ENCODE measurements around the gene SPATA2L. TPM values are rescaled to one million over a fixed set of nuclear protein-coding genes. Genes with fewer than 3 reads are reported as not detected.
A peak's percentile ranks its signal among the peaks of the same experiment; 100 is the strongest.
"Not testable (repeated sequence)": the region's sequence is repeated elsewhere in the genome, so short reads cannot be mapped to it uniquely, and the experiment has no call there.

The SPATA2L gene
- total RNA-seq, 1 donor from 2014 or later: 6.2 TPM

DNA sequence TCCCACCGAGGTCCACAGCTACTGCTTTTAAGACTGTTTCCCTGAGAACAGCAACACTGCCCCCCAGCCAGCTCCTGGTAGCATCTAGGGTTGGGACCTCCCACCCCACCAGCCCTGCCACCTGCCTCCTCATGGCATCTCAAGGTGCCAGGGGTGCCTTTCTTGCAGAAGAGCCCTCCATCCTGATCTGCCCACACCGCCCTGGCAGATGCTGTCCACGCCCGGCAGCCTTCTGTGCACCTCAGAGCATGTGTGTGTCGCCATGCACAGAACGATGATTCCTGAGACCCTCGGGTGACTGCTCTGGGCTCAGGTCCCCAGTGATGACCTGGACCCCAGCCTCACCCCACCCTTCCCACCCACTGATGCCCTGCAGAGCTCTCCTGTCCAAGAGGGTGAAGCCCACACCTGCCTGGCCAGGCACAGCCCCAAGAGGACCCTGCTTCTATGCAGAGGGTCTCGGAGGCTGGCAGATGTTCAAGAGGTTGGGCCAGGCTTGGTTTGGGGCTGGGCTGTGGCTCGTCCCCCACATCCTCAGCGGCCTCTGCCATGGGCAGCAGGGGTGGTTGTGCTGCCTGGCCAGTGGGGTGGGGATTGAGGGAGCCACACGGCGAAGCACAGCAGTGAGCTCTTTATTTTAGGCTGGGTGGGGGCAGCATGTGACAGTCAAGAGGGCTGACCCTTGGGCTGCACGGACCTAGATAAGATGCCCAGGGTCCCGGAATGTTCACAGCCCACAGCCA is 5.2 kb upstream of the SPATA2L start:
- DNase-seq: no peak

DNA sequence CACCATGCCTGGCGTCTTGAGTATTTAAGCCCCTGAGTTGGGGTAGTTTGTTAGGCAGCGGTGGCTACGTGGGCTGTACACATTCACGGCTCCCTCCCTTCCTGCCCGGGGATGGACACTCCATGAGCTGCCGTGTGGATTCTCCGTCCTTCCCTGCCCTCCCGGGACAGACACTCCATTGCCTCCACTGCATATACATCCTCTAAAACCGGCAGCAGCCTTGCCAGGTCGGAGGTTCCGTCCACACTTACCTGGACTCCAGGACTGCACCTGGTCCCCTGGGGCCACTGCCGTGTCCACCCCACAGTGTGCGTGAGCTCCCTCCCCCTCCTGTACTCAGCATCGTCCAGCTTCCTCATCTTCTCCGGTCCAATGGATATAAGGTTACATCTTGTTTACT is 3.5 kb upstream of the SPATA2L start:
- DNase-seq: no peak

DNA sequence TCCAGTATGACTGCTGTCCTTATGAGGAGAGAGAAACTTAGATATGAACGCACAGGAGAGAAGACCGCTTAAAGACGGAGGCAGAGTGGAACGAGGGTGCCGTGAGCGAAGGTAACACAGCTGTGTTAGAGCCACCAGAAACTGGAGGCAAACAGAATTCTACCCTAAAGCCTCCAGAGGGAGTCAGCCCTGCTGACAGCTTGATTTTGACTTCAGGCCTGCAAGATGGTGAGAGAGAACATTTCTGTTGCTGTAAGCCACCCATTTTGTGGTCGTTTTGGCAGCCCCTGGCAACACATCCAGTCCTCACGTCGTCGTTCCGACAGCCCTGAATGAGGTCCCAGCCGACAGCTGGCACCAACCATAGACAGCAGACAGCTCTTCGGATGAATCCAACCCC is 2.8 kb upstream of the SPATA2L start:
- DNase-seq: no peak

GRCh38 chr16:89700649-89701424 is 668 bp downstream of the SPATA2L start:
- DNase-seq: no peak

- peak; percentile 77 for DNase-seq
Measured at GRCh38 chr16:89700100-89700648, 1.3 kb downstream of the SPATA2L start.

- DNase-seq: not testable (repeated sequence)
Measured at GRCh38 chr16:89699629-89700099, 1.8 kb downstream of the SPATA2L start.

DNA sequence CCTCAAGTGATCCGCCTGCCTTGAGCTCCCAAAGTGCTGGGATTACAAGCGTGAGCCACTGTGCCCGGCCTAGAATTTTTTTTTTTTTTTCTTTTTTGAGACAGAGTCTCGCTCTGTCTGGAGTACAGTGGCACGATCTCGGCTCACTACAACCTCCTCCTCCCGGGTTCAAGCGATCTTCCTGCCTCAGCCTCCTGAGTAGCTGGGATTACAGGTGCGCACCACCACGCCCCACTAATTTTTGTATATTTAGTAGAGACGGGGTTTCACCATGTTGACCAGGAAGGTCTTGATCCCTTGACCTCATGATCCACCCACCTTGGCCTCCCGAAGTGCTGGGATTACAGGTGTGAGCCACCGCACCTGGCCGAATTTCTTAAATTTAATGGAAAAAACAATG is 2.8 kb downstream of the SPATA2L start:
- DNase-seq: not testable (repeated sequence)

GRCh38 chr16:89697616-89698331 is 3.7 kb downstream of the SPATA2L start:
- no peak for DNase-seq

DNA sequence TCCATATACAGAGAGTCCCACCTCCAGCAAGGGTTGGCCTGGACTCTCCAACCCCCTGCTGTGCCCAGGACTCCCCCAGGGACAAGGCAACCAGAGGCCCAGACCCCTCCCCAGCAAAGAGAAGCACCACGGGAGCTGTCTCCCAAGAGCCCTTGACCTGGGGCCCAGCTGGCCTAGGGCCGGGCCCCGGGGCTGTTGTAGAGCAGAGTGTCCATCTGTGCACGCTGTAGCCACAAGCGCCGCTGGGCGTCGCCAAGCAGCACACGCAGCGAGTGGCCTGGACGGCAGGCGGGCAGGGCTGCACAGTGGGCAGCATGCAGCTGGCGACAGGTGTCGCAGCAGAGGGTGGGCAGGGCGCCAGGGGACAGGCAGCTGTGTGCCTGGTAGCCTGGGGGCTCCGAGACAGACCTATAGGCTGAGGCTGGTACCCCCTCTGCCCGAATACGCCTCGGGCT is 4.3 kb downstream of the SPATA2L start:
- no peak for DNase-seq

DNA sequence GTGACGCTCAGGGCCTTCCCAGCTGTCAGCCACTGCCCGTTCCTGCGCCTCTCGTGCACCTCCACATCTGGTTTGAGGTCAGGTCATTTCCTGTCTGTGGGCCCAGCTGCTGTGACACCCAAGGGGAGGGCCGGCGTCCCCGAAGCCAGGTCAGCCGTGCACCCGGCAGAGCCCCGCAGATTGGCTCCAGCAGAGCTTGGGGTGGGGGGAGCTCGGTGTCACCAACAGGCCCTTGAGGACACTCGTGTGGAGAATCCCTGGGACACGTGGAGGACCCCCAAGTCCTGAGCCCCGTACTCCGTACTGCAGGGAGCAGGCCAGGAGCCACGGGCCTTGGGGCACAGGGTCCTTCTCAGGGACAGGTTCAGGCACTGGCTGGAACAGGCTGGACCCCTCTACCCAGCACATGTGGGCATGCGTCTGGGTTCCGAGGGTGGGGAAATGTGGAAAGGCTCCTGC is 4.8 kb downstream of the SPATA2L start:
- no peak for DNase-seq

- no peak for DNase-seq
Measured at GRCh38 chr16:89695875-89696669, 5.4 kb downstream of the SPATA2L start.

DNA sequence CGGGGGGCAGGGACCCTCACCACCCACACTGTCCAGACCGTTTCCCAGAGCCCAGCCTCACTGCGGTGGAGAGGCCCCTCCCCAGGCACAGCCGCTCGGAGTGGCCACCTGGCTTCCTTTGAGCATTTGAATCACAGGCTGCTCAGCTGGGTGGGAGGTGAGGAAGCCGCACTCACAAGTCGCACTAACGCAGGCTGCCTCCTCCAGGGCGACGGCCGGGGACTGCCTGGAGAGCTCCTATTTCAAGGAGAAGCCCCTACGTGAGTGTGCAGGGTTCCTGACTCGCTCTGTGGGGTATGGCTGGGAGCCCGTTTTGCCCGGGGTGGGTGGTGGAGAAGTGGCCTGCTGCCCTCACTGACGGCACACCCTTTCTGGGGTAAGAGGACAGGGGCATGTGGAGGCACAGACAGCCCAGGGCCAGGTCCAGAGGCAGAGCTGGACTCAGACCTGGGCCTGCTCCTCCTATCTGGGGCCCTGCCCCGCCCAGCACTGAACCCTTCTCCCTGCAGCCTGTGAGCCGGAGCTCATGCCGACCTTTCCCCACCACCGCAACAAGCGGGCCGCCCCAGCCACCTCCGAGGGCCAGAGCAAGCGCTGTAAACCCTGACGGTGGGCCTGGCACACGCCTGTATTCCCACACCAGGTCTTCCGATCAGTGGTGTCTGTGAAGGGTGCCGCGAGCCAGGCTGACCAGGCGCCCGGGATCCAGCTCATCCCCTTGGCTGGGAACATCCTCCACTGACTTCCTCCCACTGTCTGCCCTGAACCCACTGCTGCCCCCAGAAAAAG is 6.2 kb downstream of the SPATA2L start:
- DNase-seq: no peak

DNA sequence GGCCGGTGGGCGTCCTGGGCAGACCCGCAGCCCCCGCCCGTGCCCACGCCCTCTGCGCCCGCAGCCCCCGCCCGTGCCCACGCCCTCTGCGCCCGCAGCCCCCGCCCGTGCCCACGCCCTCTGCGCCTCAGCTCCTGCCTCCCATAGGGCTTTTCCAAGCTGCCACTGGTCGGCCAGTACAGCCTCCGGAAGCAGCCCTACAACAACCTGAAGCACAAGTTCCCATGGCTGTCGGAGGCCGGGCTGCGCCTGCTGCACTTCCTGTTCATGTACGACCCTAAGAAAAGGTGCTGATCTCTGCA is 6.8 kb downstream of the SPATA2L start:
- not testable (repeated sequence) for DNase-seq

GRCh38 chr16:89693931-89694783 is 7.3 kb downstream of the SPATA2L start:
- no peak for DNase-seq

- DNase-seq: no peak
Measured at GRCh38 chr16:89693289-89693731, 8.2 kb downstream of the SPATA2L start.

DNA sequence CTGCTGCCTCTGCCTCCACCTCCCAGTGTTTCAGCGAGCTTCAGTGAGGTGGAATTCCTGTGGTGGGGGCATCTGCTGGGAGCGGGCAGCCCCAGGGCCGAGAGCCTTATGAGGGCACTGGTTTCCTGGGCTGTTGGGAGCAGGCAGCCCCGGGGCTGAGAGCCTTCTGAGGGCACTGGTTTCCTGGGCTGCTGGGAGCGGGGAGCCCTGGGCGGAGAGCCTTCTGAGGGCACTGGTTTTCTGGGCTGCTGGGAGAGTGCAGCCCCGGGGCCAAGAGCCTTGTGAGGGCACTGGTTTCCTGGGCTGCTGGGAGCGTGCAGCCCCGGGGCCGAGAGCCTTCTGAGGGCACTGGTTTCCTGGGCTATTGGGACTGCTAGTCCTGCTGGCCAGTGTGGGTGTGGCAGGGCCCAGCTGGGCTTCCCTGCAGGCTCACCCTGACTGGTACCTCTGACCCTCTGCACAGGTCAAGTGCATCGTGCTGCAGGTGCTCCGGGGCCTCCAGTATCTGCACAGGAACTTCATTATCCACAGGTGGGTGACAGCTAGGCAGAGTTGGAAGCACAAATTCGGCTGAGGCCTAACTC is 9.4 kb downstream of the SPATA2L start:
- no peak for DNase-seq

DNA sequence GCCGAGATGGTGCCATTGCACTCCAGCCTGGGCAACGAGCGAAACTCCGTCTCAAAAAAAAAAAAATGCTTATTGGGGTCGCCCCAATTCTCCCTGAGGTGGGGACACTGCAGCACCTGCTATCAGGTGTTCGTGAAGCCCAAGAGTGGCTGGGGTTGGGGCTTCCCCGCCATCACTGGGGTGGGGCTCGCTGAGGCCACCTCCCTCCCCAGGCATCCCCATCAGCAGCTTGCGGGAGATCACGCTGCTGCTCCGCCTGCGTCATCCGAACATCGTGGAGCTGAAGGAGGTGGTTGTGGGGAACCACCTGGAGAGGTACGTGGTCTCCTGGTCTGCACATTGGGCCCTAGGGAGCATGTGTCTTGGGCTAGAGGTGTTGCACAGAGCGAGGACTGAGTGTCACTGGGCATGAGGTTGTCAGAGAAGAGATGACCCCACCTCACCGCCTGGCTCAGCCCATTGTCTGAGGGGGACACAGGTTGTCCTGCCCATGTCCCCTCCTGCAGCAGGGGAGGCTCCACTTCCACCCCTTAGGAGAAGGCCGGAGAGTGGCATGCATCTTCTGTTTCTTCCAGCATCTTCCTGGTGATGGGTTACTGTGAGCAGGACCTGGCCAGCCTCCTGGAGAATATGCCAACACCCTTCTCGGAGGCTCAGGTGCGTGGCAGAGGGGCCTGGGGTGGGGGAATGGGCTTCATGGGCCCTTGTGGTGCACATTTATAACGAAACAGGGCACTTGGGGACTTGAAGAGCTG is 10.1 kb downstream of the SPATA2L start:
- DNase-seq: no peak

- no peak for DNase-seq
Measured at GRCh38 chr16:89690392-89690901, 11.1 kb downstream of the SPATA2L start.

Measured in skin of body (tissue), 2 donors.